Mesenteric fat pad (tissue), 1 donor: ENCODE measurements around the gene IFI44. TPM values are rescaled to one million over a fixed set of nuclear protein-coding genes. Genes with fewer than 3 reads are reported as not detected.

ENCODE experiments used
- DNase-seq: peaks from one replicate; pipeline ENCODE4 v3.0.0-alpha.2; 2020; ENCODE audit warnings: low spot score
- total RNA-seq: library from RNA; stranded (reverse); fragmentation: NEBNext Ultra II Directional; extraction: Animal tissue kit (Norgen Biotek cat#: 25700); gene quantifications from one replicate; pipeline ENCODE4 v1.2.1, GENCODE V29; 2021
- donor health status: DM: yes; HTN: yes; CAD: no.

The IFI44 gene
- total RNA-seq, 1 donor from 2014 or later = 40.6 TPM

GRCh38 chr1:78652019-78652560 is 2.5 kb downstream of the IFI44 start:
- no peak for DNase-seq

GRCh38 chr1:78658901-78659300 is 9.3 kb downstream of the IFI44 start:
- DNase-seq = no peak

GRCh38 chr1:78663923-78664322 is 14.3 kb downstream of the IFI44 start:
- no peak for DNase-seq

- no peak for DNase-seq
These were observed 15.1 kb downstream of the IFI44 start for GRCh38 chr1:78664763-78665162.

- DNase-seq = no peak
These were observed 16.2 kb downstream of the IFI44 start for GRCh38 chr1:78665809-78666208.

GRCh38 chr1:78667939-78668338 is 18.3 kb downstream of the IFI44 start:
- no peak for DNase-seq

GRCh38 chr1:78668427-78668826 is 18.8 kb downstream of the IFI44 start:
- DNase-seq = no peak

GRCh38 chr1:78672428-78672827 is 22.8 kb downstream of the IFI44 start:
- DNase-seq = no peak

GRCh38 chr1:78673120-78673519 is 23.5 kb downstream of the IFI44 start:
- no peak for DNase-seq

GRCh38 chr1:78676347-78676982 is 26.8 kb downstream of the IFI44 start:
- DNase-seq = no peak

- no peak for DNase-seq
These were observed 27.4 kb downstream of the IFI44 start for GRCh38 chr1:78676993-78677392.

- no peak for DNase-seq
These were observed 28.2 kb downstream of the IFI44 start for GRCh38 chr1:78677788-78678187.

- no peak for DNase-seq
These were observed 28.7 kb downstream of the IFI44 start for GRCh38 chr1:78678324-78678723.

GRCh38 chr1:78681265-78681664 is 31.6 kb downstream of the IFI44 start:
- no peak for DNase-seq

- DNase-seq = no peak
These were observed 32.9 kb downstream of the IFI44 start for GRCh38 chr1:78682496-78682895.

- no peak for DNase-seq
These were observed 33.4 kb downstream of the IFI44 start for GRCh38 chr1:78683079-78683478.

- no peak for DNase-seq
These were observed 37.7 kb downstream of the IFI44 start for GRCh38 chr1:78687315-78687714.

- DNase-seq = no peak
These were observed 38.3 kb downstream of the IFI44 start for GRCh38 chr1:78687914-78688313.

GRCh38 chr1:78688697-78689096 is 39.1 kb downstream of the IFI44 start:
- DNase-seq = no peak

GRCh38 chr1:78690516-78690915 is 40.9 kb downstream of the IFI44 start:
- DNase-seq = no peak

GRCh38 chr1:78691995-78692747 is 42.5 kb downstream of the IFI44 start:
- no peak for DNase-seq

- DNase-seq = no peak
These were observed 50.2 kb downstream of the IFI44 start for GRCh38 chr1:78699813-78700212.

GRCh38 chr1:78702426-78702825 is 52.8 kb downstream of the IFI44 start:
- no peak for DNase-seq
